ENCODE data around the gene ZNF618. TPM values are rescaled to one million over a fixed set of nuclear protein-coding genes. Genes with fewer than 3 reads are reported as not detected.

The ZNF618 gene
- total and polyA plus RNA-seq, 2 experiments from 2014 or later = 2.3 to 5.1 TPM

DNA sequence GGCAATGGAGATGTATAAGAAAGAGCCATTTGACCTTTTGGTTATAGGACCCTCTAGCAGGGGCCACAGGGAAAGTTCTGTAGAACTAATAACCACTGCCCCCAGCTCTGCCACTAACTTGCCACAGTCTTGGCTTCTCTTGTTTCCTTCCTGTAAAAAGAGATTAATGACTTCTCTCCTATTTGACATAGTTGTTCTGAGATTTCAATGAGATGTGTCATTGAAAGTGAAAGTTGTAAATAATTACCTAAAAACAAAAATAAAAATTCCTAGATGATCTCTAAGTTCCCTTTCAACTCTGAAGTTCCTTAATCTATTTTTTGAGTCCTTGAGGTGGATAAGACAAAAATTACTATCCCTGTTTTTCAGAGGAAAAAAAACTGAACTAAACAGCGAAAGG lies 224.4 kb downstream of the ZNF618 start:
- no peak for TF ChIP-seq EZH2phosphoT487 (IDR thresholded peaks at IDR 0.05; ENCODE audit: insufficient read depth, low read depth)
- TF ChIP-seq EZH2 (IDR thresholded peaks at IDR 0.05; ENCODE audit: insufficient read depth, poor library complexity, severe bottlenecking) = no peak
- in situ Hi-C loops (cut with MboI) = loop anchor here (10.0 kb wide), 1 partner anchor 184 kb away; no protein-coding TSS in a partner anchor
- WGBS, 2 experiments (ENCODE audit: low coverage in 1 of 2, low lambda C conversion rate in 2 of 2, missing lambda C conversion rate in 2 of 2) = 90 to 92% methylated on average over 1 of the region's 1 CpG

GRCh38 chr9:114102484-114102883 lies 226.4 kb downstream of the ZNF618 start:
- TF ChIP-seq EZH2phosphoT487 (IDR thresholded peaks at IDR 0.05; ENCODE audit: insufficient read depth, low read depth) (no peak), EZH2 (IDR thresholded peaks at IDR 0.05; ENCODE audit: insufficient read depth, poor library complexity, severe bottlenecking) (no peak)
- Histone ChIP-seq H3K27me3 (replicated peaks; ENCODE audit: insufficient read depth) (peaks cover 21% of the 10 kb centered on the region), H3K9me2 (ENCODE audit: insufficient read depth) (no peaks in the 10 kb centered on the region), H3K9me3 (ENCODE audit: low read depth) (no peaks in the 10 kb centered on the region), H3K27ac (no peak overlapping the region), H3K79me2 (ENCODE audit: insufficient read depth) (no peaks in the 10 kb centered on the region), H3K4me1 (ENCODE audit: insufficient read depth) (no peaks in the 10 kb centered on the region), H3K4me3 (no peak overlapping the region), H3K9ac (no peak overlapping the region), H4K20me1 (ENCODE audit: insufficient read depth) (no peaks in the 10 kb centered on the region), H3K4me2 (ENCODE audit: unreplicated experiment) (no peak overlapping the region), H3K36me3 (ENCODE audit: low read depth) (no peaks in the 10 kb centered on the region), H3F3A (ENCODE audit: insufficient read depth) (no peaks in the 10 kb centered on the region), H2AFZ (no peak overlapping the region)
- DNase-seq = no peak
- in situ Hi-C loops (cut with MboI) = loop anchor here (10.0 kb wide), 1 partner anchor 182 kb away; no protein-coding TSS in a partner anchor

More for the DNA sequence above, 224.4 kb downstream of the ZNF618 start:
- H3K4me3 ChIP-seq = no peak overlapping the region
- no peaks in the 10 kb centered on the region for H3K79me2 ChIP-seq (ENCODE audit: insufficient read depth)
- no peak overlapping the region for H3K9ac ChIP-seq
- peaks cover 18% of the 10 kb centered on the region for H3K27me3 ChIP-seq (replicated peaks; ENCODE audit: insufficient read depth)
- no peak overlapping the region for H2AFZ ChIP-seq
- H3K4me2 ChIP-seq (ENCODE audit: unreplicated experiment) = no peak overlapping the region
- no peaks in the 10 kb centered on the region for H3K9me2 ChIP-seq (ENCODE audit: insufficient read depth)
- DNase-seq = no peak
- H3F3A ChIP-seq (ENCODE audit: insufficient read depth) = no peaks in the 10 kb centered on the region
- H3K4me1 ChIP-seq (ENCODE audit: insufficient read depth) = no peaks in the 10 kb centered on the region
- no peaks in the 10 kb centered on the region for H4K20me1 ChIP-seq (ENCODE audit: insufficient read depth)
- H3K27ac ChIP-seq = no peak overlapping the region
- H3K9me3 ChIP-seq (ENCODE audit: low read depth) = no peaks in the 10 kb centered on the region
- H3K36me3 ChIP-seq (ENCODE audit: low read depth) = no peaks in the 10 kb centered on the region

GRCh38 chr9:114105236-114105635 lies 229.1 kb downstream of the ZNF618 start:
- Histone ChIP-seq H3K27ac (no peak overlapping the region), H3K9ac (no peak overlapping the region), H3K79me2 (ENCODE audit: insufficient read depth) (no peaks in the 10 kb centered on the region), H3K4me1 (ENCODE audit: insufficient read depth) (peaks cover 6% of the 10 kb centered on the region; the same call in 1 of the 2 replicates), H3K36me3 (ENCODE audit: low read depth) (no peaks in the 10 kb centered on the region), H3K4me3 (no peak overlapping the region), H3K9me3 (ENCODE audit: low read depth) (no peaks in the 10 kb centered on the region), H3K9me2 (ENCODE audit: insufficient read depth) (no peaks in the 10 kb centered on the region), H3K4me2 (ENCODE audit: unreplicated experiment) (no peak overlapping the region), H3K27me3 (replicated peaks; ENCODE audit: insufficient read depth) (peaks cover 21% of the 10 kb centered on the region), H2AFZ (no peak overlapping the region), H4K20me1 (ENCODE audit: insufficient read depth) (no peaks in the 10 kb centered on the region), H3F3A (ENCODE audit: insufficient read depth) (peaks cover 9% of the 10 kb centered on the region; the same call in 1 of the 2 replicates)
- no peak for DNase-seq
- WGBS, 2 experiments (ENCODE audit: low coverage in 1 of 2, low lambda C conversion rate in 2 of 2, missing lambda C conversion rate in 2 of 2) = 23 to 29% methylated on average over 5 of the region's 5 CpGs
- in situ Hi-C loops (cut with MboI) = loop anchor here (10.0 kb wide), 1 partner anchor 180 kb away; no protein-coding TSS in a partner anchor
- TF ChIP-seq EZH2 (IDR thresholded peaks at IDR 0.05; ENCODE audit: insufficient read depth, poor library complexity, severe bottlenecking) (no peak), EZH2phosphoT487 (IDR thresholded peaks at IDR 0.05; ENCODE audit: insufficient read depth, low read depth) (no peak)

Other genes with a start within 250 kb of the ZNF618 start
- gene AMBP, start 202.0 kb downstream of the ZNF618 start, total RNA-seq (2014; rRNA removed; shearing (Covaris generic)) = not detected in 2 replicates
- not detected in 2 replicates for gene AMBP, start 202.0 kb downstream of the ZNF618 start, polyA plus RNA-seq (2016; fragmentation: Nextera tagmentation; extraction: Ambion mirVana)
- gene KIF12, start 223.0 kb downstream of the ZNF618 start, total RNA-seq (2014; rRNA removed; shearing (Covaris generic)) = not detected in 2 replicates
- not detected in 2 replicates for gene KIF12, start 223.0 kb downstream of the ZNF618 start, polyA plus RNA-seq (2016; fragmentation: Nextera tagmentation; extraction: Ambion mirVana)